GM23338 (cell line): ENCODE results near the gene SUPT3H.

ENCODE experiments used
- CREB1 ChIP-seq: fragments of 250-450 bp; sonication (Bioruptor Pico); IDR thresholded peaks from 2 replicates; pipeline ENCODE4 v1.5.0; 2020; ENCODE audit warnings: low read depth, mild to moderate bottlenecking, moderate library complexity
- CTCF ChIP-seq, 2 experiments: fragments of 200-600 bp in 1 of 2; sonication (generic) in 1 of 2; conservative IDR thresholded peaks; 2 replicates each; pipeline versions ENCODE4 v1.5.1 to v1.6.1; 2016 to 2017; ENCODE audit warnings: antibody characterized with exemption in 2 of 2, low read depth in 2 of 2, mild to moderate bottlenecking in 2 of 2, moderate library complexity in 1 of 2
- ETS1 ChIP-seq: IDR thresholded peaks from 2 replicates; pipeline ENCODE4 v1.6.1; 2016; ENCODE audit warnings: antibody characterized with exemption
- EZH2 ChIP-seq: fragments of 200-600 bp; sonication (generic); IDR thresholded peaks from one replicate; pipeline ENCODE4 v1.8.0; 2017; ENCODE audit warnings: antibody characterized with exemption, mild to moderate bottlenecking, low read depth; ENCODE audit not compliant: unreplicated experiment
- EZH2phosphoT487 ChIP-seq: fragments of 200-600 bp; sonication (generic); IDR thresholded peaks from one replicate; pipeline ENCODE4 v1.8.1; 2018; ENCODE audit warnings: antibody characterized with exemption; ENCODE audit not compliant: unreplicated experiment
- JUNB ChIP-seq: IDR thresholded peaks from one replicate; pipeline ENCODE4 v1.6.1; 2016; ENCODE audit warnings: antibody characterized with exemption; ENCODE audit not compliant: unreplicated experiment
- NANOG ChIP-seq: IDR thresholded peaks from 2 replicates; pipeline ENCODE4 v1.6.1; 2016; ENCODE audit warnings: antibody characterized with exemption, borderline replicate concordance
- POLR2AphosphoS5 ChIP-seq: IDR thresholded peaks from 2 replicates; pipeline ENCODE4 v1.6.1; 2016; ENCODE audit warnings: antibody characterized with exemption, low read depth
- REST ChIP-seq: IDR thresholded peaks from one replicate; pipeline ENCODE4 v1.6.1; 2018; ENCODE audit warnings: antibody characterized with exemption; ENCODE audit not compliant: unreplicated experiment
- STAT1 ChIP-seq: IDR thresholded peaks from one replicate; pipeline ENCODE4 v1.6.1; 2016; ENCODE audit warnings: antibody characterized with exemption; ENCODE audit not compliant: unreplicated experiment
- ZNF114 ChIP-seq: fragments of 250-450 bp; sonication (Bioruptor Pico); IDR thresholded peaks from 2 replicates; pipeline ENCODE4 v1.5.0; 2020; ENCODE audit warnings: mild to moderate bottlenecking, moderate library complexity
- ZNF331 ChIP-seq: fragments of 250-450 bp; sonication (Bioruptor Pico); IDR thresholded peaks from 2 replicates; pipeline ENCODE4 v1.5.0; 2020; ENCODE audit warnings: low read depth, mild to moderate bottlenecking, moderate library complexity
- ZNF462 ChIP-seq: fragments of 250-450 bp; sonication (Bioruptor Pico); IDR thresholded peaks from 2 replicates; pipeline ENCODE4 v1.5.0; 2020; ENCODE audit warnings: mild to moderate bottlenecking, moderate library complexity

- TF ChIP-seq POLR2AphosphoS5 (no peak), CTCF (conservative IDR thresholded peaks at IDR 0.05; ENCODE audit: low read depth in 2 of 2) (no peak), EZH2 (no peak), STAT1 (no peak), EZH2phosphoT487 (no peak), CREB1 (CRISPR knock-in tag) (no peak), REST (no peak), ZNF331 (CRISPR knock-in tag) (no peak), JUNB (no peak), ETS1 (no peak), NANOG (no peak), ZNF114 (no peak), ZNF462 (no peak)
These were observed 547.9 kb downstream of the SUPT3H start for GRCh38 chr6:44829836-44830235.
